Stimulated activated CD4-positive, alpha-beta T cell treated with anti-CD3 and anti-CD28 coated beads, Interleukin-12 subunit alpha, Interleukin-12 subunit beta, amount 100 ng/mL, for 24 hours (primary cell): ENCODE results near the gene PACSIN1.

Experiments used
- DNase-seq, 2 experiments: peaks; one replicate each; pipeline ENCODE4 v3.0.0-alpha.2; 2020; ENCODE audit warnings: low read depth in 2 of 2

PACSIN1 gene

GRCh38 chr6:34527751-34528670, 62.1 kb downstream of the PACSIN1 start:
- no peak for DNase-seq

- DNase-seq: no peak
Observed at GRCh38 chr6:34528996-34529664, 63.3 kb downstream of the PACSIN1 start.

GRCh38 chr6:34529665-34530327, 63.9 kb downstream of the PACSIN1 start:
- DNase-seq: no peak

- no peak for DNase-seq
Observed at GRCh38 chr6:34530753-34531365, 65.0 kb downstream of the PACSIN1 start.

- DNase-seq: no peak
Observed at GRCh38 chr6:34531580-34532201, 65.8 kb downstream of the PACSIN1 start.

- no peak for DNase-seq
Observed at GRCh38 chr6:34532230-34532629, 66.4 kb downstream of the PACSIN1 start.

- no peak for DNase-seq
Observed at GRCh38 chr6:34534146-34534545, 68.3 kb downstream of the PACSIN1 start.

- DNase-seq: no peak
Observed at GRCh38 chr6:34534656-34535055, 68.8 kb downstream of the PACSIN1 start.

GRCh38 chr6:34535199-34535598, 69.3 kb downstream of the PACSIN1 start:
- no peak for DNase-seq

- no peak for DNase-seq
Observed at GRCh38 chr6:34535646-34536045, 69.8 kb downstream of the PACSIN1 start.

GRCh38 chr6:34536251-34536958, 70.5 kb downstream of the PACSIN1 start:
- no peak for DNase-seq

GRCh38 chr6:34536959-34537848, 71.3 kb downstream of the PACSIN1 start:
- DNase-seq: no peak

- DNase-seq: no peak
Observed at GRCh38 chr6:34537922-34538550, 72.2 kb downstream of the PACSIN1 start.

GRCh38 chr6:34538581-34538980, 72.7 kb downstream of the PACSIN1 start:
- DNase-seq: no peak

- no peak for DNase-seq
Observed at GRCh38 chr6:34539181-34539580, 73.3 kb downstream of the PACSIN1 start.

- DNase-seq: no peak
Observed at GRCh38 chr6:34540222-34540621, 74.3 kb downstream of the PACSIN1 start.

GRCh38 chr6:34540841-34541240, 75.0 kb downstream of the PACSIN1 start:
- DNase-seq: no peak

- DNase-seq: no peak
Observed at GRCh38 chr6:34543421-34543820, 77.5 kb downstream of the PACSIN1 start.

- DNase-seq: no peak
Observed at GRCh38 chr6:34544052-34544604, 78.3 kb downstream of the PACSIN1 start.
